ENCODE measurements around the gene KIF13A.

The KIF13A gene

GRCh38 chr6:17712576-17712975 is 274.9 kb downstream of the KIF13A start:
- DNase-seq: no peak

GRCh38 chr6:17710331-17710730 is 277.1 kb downstream of the KIF13A start:
- peak; percentile 81 for DNase-seq

- no peak for DNase-seq
These were observed 278.0 kb downstream of the KIF13A start for GRCh38 chr6:17709476-17709875.

Measured in HCEC 1CT (cell line).